Urothelium cell line (cell line): ENCODE data around the gene SLC26A1.

Experiments
- DNase-seq: peaks from one replicate; pipeline ENCODE4 v3.0.0; 2011; ENCODE audit warnings: low spot score, mixed read lengths
- FAIRE-seq: peaks from 2 replicates; lab custom pipeline; 2011; peaks lifted over from hg19 to GRCh38; lab: Jason Lieb, UNC

Gene SLC26A1

DNA sequence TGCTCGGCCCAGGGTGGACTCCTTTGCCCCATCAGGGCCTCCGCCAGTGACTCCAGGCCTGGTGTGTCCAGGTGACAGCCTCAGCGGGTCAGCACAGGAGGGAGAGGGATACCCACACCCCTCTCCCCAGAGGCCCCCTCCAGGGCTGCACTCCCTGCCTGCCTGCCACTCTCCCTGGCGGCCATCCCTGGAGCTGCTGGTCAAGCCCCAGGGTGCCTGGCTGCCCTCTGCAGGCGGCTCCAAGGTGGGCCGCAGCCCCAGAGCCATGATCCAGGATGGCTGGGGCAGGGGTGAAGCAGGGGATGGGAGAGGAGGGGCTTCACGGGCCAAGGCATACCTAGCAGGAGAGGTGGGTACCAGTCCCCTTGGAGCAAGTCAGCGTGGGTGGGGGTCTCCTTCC is 22.0 kb upstream of the SLC26A1 start:
- no peak for FAIRE-seq

DNA sequence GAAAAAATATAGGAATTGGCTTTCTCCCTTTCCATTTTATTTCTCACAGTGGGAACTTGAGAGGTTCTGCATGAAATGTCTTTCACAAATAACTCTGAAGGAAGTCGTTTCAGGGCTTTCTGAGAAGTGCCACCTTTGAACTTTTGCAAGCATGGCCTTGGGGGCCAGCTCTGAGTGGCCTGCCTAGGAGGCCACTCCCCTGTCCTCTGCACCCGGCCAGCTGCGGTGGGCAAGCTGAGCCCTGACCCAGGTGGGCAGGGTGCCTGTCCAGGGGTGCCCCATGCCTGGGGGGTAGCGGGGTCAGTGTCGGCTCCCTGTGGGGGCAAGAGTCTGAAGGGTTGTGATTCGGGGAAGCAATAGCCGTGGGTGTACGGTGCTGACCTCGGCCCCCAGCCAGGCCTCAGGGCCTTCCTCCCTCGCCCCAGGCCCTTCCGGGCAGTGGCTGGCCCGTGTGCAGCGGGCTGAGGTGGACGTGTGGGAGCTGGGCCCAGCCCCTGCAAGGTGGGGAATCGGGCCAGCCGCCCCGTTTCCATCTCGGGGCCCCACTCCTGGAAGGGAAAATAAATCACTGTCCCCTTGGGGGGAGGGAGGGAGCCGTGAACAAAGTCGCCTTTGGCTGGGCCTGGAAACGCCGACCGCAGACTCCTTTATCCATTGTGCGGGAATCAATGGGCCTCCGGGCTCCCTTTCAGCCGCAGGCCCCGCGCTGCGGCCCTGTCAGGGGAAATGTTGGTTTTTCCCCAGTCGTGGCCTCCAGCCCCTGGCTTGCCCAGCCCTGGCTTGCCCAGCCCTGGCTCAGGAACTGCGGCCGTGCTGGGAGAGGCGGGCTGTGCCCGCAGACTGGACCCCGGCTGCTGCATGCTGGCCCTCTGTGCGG is 21.3 kb upstream of the SLC26A1 start:
- DNase-seq (no peak), FAIRE-seq (no peak)

More for the DNA sequence above, 22.0 kb upstream of the SLC26A1 start:
- DNase-seq, result no peak

DNA sequence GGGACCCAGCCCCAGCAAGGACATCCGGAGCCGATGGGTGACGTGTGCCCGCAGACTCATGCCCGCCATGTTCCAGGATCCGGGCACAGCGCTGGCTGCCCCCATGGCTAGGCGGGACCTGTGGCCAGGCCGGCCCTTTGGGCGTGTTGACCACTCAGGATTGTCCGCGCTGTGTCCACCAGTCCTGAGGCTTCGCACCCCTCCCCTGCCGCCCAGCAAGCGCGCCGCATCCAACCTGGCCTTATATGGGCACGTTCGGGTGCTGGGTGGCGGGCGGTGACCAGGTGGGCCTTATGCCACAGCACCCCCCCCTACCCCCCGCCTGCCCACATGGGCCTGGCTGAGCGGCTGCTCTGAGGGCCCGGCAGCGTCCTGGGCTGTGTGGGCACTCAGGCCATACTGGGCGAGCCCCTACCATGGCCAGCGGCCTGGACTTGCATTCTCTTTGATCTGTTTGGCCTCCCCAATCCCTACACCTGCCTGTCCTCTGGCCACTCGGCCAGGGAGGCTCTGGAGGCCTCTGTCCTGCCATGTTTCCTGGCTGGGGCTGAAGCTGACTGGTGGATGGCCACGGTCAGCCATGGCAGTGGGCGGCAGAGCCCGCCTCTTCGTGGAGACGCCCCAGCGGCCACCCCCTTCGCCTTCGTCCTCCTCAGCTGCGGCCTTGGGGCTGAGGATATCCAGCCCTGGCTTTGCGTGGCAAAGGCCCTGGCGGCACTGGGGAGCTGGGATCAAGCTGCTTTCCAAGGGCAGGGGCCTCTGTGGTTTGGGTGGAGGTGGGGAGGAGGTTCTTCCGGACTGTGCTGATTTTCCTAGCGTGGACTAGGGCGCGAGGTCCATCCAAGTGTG is 20.2 kb upstream of the SLC26A1 start:
- FAIRE-seq, result no peak
- DNase-seq, result no peak

DNA sequence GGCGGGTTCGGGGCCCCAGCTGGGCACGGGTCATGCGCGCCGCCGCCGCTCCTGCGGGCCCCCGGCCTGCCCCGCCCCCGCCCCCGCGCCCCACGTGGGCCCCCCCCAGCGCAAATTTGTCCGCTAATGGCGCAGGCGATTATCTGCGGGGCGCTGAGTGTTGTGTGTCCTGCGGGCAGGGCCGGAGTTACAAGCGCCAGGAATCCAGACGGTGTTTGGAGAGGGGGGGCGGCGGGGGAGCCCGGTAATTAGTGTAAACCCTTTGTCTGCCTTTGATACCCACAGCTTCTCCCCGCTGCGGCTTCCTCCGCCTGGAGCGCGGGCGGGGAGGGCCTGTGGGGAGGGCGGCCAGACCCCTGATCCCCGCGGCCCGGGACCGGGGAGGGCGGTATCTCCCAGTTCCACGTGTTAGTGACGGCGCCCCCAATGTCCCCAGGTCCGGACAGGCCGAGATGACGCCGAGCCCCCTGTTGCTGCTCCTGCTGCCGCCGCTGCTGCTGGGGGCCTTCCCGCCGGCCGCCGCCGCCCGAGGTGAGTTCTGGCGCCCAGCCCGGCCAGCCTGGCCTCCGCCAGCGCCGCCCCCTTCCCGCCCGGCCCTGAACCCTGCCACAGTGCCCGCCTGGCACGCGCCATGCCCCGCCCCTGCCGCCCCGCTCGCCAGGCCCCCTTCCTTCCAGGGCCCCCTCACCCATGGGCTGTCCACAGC is 19.0 kb upstream of the SLC26A1 start:
- no peak for FAIRE-seq
- peak; percentile 63 for DNase-seq

DNA sequence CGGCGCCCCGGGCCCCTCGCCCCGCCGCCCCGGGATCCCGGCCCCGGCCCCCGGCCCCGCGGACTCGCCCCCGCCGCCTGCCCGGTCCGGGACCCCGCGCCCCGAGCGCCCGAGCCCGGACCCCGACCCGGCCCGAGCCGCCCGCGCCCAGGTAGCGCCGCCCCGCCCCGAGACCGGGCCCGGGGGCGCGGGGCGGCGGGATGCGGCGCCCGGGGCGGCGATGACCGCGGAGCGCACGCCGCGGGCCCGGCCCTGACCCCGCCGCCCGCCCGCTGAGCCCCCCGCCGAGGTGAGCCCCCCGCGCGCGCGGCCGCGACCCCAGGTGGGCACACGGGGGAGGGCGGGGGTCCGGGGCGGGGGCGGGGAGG is 18.4 kb upstream of the SLC26A1 start:
- DNase-seq (no peak), FAIRE-seq (no peak)

DNA sequence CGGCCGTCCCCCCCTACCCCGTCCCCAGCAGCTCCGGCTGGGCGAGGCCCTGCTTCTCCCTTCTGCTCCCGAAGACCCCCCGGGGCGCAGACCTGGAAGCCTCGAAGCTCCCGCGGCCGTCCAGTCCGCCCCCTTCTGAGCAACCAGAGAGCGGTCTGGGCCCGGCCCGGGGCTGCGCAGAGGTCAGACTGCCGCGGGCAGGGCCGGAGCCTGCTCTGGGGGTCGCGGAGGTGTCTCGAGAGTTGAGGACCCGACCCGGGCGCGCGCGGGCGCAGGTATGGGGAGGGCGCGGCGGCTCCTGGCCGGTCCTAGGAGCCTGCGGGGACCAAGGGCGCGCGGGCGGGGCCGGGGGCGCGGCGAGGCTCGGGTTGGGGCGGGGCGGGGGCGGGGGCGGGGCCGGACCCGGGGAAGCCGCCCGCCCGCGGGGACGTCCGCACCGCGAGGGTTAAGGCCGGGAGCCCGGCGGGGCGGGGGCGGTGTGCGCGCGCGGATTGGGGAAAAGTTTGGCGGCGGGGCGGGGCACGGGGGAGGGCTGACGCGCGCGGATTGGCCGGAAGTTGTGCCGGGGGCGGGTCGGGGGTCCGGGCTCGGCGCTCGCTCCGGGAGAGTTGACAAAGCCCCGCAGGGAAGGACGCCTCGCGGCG is 17.9 kb upstream of the SLC26A1 start, which contains the start of gene FGFRL1:
TSS of gene FGFRL1 (plus strand) at position 605 of the 644 bp plus-strand sequence. CDS start 860 bp downstream, outside the sequence.
- FAIRE-seq, result no peak
- peak; percentile 93 for DNase-seq

DNA sequence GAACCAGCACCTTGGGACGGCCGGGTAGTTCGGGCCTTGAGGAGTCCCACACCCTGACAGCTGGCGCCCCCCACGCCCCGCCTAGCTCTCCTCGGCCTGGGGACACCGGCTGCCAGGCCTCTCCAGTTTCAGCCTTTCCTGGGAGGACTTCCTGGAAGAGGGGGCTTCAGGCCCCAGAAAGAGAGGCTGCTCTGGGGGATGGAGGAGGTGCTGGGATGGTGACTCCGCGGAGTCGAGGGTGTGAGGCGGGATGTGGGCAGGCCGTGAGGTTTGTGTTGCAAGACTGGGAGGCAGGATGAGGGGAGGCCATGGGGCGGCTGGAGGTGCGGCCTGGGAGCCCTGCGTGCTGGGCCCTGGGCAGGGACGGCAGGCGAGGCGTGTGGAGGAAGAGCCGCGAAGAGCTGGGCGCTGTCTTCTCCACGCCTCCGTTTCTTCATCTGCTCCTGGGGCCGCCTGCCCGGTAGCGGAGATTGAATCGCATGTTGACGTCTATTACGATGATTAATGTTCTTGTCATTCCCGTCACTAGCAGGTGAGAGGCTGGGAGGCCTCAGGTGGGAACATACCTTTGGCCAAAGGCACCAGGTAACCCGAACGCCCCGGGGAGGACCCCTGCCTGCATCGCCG is 17.3 kb upstream of the SLC26A1 start:
- DNase-seq (peak; percentile 28), FAIRE-seq (no peak)

DNA sequence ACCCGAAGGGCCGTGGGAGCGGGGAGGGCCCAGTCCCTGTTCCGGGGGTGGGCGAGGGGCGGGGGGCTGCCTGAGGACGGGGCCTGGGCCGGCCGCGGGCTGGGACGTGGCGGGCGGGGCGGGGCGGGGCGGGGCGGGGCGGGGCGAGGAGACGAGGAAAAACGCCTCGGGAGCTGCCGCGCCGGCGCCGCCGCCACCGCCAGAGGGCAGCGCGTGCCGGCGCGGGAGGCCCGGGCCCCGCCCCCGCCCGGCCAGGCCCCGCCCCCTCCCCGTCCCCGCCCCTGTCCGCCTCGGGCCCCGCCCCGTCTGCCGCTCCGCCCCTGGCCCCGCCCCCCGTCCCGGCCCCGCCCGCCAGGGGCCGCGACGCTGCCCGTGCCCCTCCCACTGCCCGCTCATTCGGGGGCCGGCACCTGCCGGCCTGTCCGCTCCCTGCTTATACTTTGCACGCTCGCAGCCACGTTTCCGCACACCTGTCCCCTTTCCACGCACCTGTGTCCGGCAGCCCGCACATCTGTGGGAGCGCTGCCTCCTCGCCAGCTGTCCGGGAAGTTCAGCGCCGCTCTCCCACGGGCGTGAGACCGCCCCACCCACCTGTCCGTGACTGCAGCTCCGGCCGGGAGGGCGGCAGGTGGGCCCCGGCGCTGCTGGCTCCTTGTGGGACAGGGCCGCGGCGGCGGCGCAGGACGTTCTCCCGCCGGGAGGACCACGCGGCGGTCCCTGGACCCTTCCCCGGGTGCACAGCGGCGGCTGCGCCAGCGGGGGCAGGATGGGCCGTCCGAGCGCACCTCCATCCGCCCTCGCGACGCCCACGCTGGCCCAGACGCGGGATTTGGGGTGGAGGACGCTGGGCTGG is 16.6 kb upstream of the SLC26A1 start:
- FAIRE-seq (no peak), DNase-seq (peak; percentile 80)

DNA sequence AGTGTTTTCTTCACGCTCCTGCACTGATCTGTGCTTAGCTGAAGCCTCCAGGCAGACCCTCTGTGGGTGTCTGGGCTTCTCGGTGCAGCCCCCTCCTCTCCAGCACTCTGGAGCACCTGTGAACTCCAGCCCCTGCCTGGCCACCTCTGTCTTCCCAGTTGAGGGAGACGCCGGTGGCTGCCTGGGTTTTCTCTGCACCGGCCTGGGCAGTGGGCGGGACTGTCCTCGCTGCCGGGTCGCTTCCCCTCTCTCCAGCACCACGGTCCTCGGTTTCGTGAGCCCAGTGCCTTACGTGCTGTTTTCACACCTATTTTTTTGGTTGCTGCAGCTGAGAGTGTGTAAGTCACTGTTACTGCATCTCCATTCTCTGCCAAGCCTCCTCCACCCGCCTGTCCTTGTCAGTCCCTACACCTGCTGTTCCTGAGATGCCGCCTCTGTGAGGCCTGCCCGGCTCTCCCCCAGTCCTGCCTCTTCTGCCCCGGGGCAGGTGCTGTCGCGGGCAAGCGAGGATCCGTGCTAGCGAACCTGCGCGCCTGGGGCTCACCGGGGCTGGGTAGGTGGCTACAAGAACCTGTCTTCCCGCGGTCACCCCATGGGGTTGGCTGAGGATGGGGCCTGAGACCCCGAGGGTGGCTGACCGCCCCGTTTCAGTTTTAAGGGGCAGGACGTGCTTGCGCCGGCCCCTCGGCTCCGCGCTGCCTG is 15.8 kb upstream of the SLC26A1 start:
- DNase-seq (no peak), FAIRE-seq (no peak)

DNA sequence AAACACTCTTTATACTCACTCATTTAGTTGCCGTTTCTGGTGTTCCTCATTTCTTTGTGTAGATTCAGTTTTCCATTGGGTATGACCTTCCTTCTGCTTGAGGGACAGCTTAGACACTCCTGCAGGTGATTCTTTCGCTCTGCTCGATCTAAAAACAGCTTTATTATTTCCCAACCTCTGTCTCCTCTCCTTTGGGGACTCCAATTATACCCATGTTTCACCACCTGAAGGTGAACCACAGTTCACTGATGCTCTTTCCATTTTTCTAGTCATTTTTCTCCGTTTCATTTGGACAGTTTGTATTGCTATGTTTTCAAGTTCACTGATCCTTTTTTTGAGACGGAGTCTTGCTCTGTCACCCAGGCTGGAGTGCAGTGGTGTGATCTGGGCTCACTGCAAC is 13.7 kb upstream of the SLC26A1 start:
- DNase-seq (no peak), FAIRE-seq (no peak)

DNA sequence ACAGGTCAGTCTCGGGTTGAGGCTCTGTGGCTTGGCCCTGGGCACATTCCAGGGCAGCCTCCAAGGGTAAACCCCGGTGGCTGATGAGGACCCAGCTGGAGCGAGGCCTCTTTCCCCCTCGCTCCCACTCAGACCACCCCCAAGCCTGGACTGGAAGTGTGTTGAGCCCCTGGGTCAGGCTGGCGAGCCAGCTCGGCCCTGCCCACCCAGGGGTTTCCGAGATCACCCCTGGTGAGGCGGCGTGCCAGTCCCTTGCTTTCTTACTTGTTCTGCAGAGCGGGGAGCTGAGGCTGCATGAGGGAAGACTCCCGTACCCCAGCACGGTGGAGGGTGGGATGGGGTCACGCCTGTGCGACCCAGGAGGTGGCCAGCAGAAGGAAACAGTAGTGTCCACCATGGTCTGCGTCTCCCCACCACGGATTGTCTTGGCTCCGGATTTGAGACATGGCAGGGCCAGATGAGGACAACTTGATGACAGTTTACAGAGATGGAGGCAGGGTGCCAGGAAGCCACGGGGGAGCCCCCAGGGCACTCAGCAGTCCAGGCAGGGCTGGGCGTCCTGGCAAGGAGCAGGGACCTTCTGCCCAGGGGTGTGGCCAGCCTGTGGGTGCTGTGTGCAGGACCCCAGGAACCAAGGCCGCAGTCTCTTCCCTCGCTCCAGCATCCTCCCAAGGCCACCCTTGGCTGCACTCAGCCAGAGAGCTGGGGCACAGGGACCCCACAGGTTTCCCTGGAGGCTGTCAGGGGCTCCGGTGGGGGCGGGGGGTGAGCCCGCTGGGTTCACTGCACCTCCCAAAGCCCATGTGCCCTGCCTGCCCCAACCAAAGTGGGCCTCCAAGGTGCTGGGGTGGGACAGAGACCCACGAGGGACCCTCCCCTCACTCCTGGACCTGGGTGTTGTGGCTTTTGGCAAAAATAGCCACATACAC is 11.6 kb upstream of the SLC26A1 start:
- DNase-seq (no peak), FAIRE-seq (no peak)

DNA sequence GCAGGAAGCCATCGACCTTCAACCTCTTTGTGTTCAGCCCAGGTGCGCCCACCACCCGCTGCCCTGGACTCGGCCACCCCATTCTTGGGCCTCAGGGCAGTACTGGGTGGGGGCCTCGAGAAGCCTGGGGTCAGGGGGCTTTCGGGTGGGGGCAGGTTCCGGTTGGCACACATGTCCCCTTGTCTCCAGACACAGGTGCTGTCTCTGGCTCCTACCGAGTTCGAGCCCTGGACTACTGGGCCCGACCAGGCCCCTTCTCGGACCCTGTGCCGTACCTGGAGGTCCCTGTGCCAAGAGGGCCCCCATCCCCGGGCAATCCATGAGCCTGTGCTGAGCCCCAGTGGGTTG is 10.8 kb upstream of the SLC26A1 start:
- FAIRE-seq, result no peak
- no peak for DNase-seq

DNA sequence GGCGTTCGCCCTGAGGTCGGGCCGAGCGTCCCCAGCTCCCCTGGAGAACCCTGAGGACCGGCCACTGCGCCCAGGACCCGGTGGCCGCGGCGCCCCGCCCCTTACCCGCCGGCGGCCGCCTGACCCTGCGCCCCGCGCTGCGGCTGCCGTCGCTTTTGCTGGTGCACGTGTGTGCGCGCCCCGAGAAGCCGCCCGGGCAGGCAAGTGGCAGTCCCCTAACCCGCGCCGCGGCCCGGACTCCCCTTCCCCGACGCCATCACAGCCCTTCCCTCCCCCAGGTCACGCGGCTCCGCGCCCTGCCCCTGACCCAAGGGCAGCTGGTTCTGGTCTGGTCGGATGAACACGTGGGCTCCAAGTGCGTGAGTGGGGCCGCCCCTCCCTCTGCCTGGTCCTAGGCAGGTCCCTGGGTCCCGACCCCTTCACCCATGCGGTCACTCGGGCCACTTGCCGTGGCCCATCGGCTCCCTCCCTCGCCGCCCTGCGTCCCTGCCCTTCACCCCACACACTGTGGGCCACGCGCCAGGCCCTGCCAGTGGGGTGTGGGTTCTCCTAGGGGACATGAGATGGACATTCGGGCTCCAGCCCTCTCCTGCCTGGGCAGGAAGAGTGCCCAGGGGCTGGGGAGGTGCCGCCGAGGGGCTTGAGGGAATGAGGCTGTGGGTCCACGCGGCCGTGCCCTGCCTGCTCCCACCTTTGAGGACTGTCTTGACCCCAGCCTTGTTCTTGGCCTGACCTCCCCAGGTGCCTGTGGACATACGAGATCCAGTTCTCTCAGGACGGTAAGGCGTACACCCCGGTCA is 10.3 kb upstream of the SLC26A1 start:
- FAIRE-seq (no peak), DNase-seq (no peak)

DNA sequence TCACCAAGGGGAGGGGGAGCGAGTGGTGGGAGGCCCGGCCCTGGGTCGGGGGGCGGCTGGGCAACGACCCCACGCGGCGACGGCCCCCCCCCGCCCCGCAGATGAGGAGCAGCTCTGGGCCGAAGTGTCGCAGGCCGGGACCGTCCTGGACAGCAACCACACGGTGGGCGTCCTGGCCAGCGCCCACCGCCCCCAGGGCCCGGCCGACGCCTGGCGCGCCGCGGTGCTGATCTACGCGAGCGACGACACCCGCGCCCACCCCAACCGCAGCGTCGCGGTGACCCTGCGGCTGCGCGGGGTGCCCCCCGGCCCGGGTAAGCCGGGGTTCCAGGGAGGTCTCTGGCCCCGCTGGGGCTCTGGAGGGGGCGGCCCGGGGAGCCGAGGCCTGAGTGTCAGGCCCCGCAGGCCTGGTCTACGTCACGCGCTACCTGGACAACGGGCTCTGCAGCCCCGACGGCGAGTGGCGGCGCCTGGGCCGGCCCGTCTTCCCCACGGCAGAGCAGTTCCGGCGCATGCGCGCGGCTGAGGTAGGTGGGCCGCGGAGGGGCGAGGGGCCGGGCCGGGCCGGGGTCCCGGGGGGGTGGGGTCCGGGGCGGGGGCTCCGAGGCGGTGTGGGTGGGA is 9.5 kb upstream of the SLC26A1 start:
- DNase-seq, result no peak
- FAIRE-seq, result no peak

DNA sequence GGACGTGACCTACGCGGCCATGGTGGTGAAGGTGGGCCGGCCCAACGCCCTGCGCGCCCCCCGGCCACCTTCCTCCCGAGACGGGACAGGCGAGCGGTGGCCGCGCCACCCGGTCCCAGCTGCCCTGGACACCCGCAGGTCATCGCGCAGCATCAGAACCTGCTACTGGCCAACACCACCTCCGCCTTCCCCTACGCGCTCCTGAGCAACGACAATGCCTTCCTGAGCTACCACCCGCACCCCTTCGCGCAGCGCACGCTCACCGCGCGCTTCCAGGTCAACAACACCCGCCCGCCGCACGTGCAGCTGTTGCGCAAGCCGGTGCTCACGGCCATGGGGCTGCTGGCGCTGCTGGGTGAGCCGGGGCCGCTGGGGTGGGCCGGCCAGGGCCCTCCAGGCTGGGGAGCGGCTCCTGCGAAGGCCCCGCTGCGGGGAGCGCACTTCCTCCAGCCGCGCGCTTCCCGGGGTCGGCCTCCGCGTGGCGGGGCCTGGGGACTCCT is 9.0 kb upstream of the SLC26A1 start:
- DNase-seq (no peak), FAIRE-seq (no peak)

DNA sequence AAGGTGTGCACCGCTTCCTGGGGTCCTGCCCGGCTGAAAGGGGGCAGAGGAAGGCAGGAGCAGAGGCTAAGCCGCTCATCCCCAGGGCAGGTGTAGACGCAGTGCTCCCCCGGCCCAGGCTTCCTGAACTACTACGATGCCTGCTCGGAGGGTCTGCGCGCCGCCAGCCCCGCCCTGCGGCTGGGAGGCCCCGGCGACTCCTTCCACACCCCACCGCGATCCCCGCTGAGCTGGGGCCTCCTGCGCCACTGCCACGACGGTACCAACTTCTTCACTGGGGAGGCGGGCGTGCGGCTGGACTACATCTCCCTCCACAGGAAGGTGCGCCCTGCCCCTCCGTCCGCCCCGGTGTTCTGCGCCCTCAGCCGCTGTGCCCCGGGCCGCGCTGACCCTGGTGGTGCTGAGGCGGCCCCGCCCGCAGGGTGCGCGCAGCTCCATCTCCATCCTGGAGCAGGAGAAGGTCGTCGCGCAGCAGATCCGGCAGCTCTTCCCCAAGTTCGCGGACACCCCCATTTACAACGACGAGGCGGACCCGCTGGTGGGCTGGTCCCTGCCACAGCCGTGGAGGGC is 8.4 kb upstream of the SLC26A1 start:
- no peak for DNase-seq
- FAIRE-seq, result no peak
